GM12801 (cell line): Measurements from ENCODE around the gene TNFRSF14.

Source experiments
- TF ChIP-seq, protein P1 (sequence below): IDR thresholded peaks from one replicate; pipeline ENCODE4 v1.5.1; 2011; ENCODE audit warnings: control low read depth; ENCODE audit not compliant: insufficient read length; ENCODE audit errors: extremely low read depth

TNFRSF14 gene

GRCh38 chr1:2589431-2590232, 33.5 kb downstream of the TNFRSF14 start:
- TF ChIP-seq, protein P1, sequence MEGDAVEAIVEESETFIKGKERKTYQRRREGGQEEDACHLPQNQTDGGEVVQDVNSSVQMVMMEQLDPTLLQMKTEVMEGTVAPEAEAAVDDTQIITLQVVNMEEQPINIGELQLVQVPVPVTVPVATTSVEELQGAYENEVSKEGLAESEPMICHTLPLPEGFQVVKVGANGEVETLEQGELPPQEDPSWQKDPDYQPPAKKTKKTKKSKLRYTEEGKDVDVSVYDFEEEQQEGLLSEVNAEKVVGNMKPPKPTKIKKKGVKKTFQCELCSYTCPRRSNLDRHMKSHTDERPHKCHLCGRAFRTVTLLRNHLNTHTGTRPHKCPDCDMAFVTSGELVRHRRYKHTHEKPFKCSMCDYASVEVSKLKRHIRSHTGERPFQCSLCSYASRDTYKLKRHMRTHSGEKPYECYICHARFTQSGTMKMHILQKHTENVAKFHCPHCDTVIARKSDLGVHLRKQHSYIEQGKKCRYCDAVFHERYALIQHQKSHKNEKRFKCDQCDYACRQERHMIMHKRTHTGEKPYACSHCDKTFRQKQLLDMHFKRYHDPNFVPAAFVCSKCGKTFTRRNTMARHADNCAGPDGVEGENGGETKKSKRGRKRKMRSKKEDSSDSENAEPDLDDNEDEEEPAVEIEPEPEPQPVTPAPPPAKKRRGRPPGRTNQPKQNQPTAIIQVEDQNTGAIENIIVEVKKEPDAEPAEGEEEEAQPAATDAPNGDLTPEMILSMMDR: no peak

- TF ChIP-seq, protein P1: no peak
These were observed 34.3 kb downstream of the TNFRSF14 start for GRCh38 chr1:2590233-2591141.

GRCh38 chr1:2591233-2591580, 35.0 kb downstream of the TNFRSF14 start:
- TF ChIP-seq, protein P1: no peak

DNA sequence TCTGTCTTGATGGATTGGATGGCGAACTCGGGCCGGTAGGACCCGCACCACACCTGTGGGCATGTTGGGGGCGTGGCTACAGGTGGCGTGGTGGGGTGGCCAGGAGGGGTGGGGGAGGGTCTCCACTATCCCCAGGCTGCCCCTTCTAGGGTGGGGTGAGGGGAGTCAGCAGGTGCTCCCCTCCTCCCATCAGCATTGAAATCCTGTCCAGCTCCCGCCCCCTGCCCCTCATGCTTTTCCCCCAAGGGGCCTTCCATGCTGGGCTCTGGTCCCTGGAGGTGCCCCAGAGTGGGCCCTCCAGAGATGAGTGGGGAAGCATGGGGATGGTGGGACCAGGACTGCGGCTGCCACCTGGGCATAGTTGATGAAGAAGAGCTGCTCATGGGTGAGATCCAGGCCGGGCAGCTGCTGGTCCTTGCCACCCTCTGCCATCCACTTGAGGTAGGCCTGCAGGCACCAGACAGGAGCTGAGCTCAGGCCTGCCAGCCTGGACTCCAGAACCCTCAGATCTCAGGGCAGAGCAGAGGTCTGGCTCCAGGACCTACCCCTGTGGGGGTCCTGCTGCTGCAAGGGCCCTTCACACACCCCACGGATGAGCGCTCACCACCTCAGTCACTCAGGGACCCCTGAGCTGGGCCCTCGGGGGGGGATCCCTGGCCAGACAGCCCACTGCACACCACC, 35.5 kb downstream of the TNFRSF14 start:
- TF ChIP-seq, protein P1: no peak

- TF ChIP-seq, protein P1: no peak
These were observed 36.5 kb downstream of the TNFRSF14 start for GRCh38 chr1:2592672-2593071.

DNA sequence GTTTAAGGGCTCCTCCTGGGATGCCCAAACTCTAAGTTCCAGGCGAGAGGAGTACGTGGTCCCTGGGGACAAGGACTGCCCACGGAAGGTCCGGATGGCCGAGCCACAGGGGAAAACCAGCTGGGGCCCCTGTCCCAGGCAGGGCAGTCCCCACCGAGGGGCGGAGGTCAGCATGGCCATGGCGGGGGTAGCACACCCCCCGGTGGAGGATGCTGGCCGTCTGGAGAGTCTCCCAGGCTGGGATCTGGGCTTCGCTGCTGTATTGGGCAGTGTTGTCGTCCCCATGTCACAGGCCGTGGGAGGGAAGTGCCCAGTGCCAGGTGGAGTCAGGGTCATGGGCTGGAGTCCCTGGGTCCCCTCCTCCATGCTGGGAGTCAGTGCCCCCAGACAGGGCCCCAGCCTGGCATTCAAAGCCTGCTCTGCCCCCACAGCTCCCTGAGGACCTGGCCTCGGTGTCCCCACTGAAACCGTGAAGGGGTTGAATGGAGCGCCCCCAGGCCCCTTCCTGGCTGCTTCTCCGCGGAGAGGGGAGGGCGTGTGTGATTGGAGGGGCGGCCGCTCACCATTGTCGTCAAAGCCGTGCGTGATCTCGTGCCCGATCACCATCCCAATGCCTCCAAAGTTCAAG, 37.2 kb downstream of the TNFRSF14 start:
- TF ChIP-seq, protein P1: no peak
